Measurements from ENCODE around the gene ARHGAP26.
"Not testable (repeated sequence)": the region's sequence is repeated elsewhere in the genome, so short reads cannot be mapped to it uniquely, and the experiment has no call there.

The ARHGAP26 gene

DNA sequence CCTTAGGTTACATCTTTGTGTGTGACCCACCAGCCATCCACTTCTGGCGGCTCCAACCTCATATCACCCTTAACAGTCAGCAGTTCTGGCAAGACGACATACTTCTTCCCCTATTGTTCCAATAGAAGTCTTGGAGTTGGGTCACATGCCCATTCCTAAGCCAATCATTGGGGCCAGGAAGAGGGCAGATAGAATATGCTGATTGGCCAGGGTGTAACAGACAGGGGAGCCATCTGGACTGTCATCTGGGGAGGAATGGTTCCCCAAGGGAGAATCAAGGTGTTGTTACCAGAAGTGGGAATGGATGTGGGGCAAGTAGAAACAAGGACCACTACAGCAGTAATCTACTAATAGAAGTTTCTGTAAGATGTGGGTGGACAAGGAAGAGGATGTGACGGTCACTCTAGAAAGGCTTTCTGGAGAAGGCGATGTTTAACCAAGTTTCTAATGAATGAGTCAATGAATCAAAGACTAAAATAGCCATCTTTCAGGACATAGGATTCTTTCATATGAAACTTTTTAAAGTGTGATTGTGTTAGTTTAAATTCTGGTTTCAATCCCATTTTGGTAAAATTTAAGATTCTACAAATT is 200.4 kb downstream of the ARHGAP26 start:
- DNase-seq, result no peak

DNA sequence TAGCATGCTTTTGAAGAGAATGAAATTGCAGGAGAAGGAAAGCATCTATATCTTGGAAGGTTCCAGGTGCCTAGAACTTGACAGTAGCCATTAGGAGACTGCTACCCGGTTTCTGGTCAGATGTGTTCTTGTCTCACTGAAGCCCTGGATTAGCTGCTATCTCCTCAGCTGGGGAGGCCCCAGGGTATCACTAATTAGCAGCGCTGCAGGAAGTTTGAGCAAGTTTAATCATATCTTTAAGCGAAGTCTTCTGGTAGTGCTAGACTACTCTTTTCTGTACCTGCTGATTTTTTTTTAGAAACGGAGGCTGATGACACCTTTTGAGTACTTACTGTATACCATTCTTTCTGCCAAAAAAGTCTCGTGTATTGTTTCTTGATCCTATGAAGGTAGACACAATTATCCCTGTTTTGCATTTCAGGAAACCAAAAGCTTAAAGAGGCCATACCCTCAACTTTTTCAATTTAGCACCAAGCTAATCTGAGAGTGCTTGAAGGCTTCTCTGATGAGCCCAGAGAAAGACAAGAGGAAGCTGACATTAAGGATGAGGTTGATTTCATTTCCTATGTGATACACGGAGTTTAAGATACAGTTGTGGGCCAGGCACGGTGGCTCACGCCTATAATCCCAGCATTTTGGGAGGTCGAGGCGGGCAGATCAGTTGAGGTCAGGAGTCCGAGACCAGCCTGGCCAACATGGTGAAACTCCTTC is 201.3 kb downstream of the ARHGAP26 start:
- DNase-seq, result no peak

DNA sequence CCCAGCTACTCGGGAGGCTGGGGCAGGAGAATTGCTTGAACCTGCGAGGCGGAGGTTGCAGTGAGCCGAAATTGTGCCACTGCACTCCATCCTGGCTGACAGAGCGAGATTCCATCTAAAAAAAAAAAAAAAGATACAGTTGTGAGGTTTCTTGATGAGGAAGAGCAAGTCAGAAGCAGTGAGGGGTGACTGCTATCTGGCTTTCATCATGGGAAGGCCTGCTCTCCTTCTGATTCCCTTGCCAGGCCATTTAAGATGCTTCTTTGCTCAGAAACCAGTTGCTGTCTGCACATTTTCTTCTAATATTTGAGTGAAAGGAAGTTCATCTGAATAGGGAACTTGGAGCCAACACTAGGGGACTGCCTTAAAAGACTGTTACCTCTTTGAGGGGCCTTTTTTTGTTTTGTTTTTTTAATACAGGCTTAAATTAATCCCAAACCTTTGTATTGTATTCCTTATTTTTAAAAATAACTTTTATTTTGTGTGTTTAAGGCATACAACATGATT is 201.9 kb downstream of the ARHGAP26 start:
- DNase-seq, result no peak

DNA sequence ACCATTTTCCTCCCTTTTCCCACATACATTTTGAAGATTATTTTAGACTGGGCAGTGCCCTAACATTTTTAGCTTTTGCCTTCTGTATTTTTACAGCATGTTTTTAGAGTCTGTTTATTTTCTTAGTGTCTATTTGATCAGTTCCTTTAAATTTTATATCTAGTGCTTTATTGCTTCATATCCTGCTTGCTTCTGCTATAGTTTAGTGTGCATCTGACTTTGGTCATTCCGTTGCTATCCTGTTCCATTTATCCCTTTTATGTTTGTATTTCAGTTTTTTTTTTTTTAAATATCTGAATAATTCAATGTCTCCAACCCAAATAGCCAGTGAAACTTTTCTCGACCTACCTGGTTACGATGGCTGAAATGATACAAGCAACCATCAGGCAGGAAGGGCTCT is 203.8 kb downstream of the ARHGAP26 start:
- no peak for DNase-seq

DNA sequence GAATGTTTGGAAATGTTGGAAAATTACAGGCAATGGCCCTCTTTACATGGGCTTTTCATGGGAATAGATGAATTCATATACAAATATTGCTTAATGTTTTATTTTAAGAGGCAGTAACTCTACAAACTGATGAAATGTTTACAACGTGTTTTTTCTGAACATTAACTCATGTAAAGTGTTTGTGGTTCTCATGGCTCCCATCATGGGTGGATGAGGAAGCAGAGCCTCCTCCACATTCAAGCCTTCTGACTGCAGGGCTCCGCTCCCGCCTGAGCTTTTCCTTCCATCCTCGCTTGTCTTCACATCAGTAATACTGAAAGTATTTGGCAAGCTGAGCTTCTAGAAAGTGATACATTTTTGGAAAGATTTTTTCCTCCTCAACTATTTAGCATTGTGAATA is 204.2 kb downstream of the ARHGAP26 start:
- no peak for DNase-seq

DNA sequence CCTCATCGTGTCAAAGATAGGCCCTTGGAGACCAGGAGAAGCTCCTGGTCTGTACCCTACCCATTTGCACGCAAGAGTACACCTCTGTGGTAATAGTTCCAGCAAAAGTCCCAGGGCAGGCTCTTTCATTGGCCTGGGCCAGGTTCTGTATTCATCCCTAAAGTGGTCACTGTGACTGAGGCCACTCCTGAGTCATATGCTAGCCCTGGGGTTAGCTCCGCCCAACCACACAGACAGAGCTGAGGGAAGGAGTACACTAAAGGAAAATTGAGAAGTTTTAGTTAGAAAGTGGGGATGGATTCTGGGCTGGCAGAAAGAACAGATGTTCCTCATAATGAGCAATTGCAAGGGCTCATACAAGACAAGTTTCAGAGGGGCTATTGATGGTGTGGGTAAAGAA is 206.7 kb downstream of the ARHGAP26 start:
- no peak for DNase-seq

DNA sequence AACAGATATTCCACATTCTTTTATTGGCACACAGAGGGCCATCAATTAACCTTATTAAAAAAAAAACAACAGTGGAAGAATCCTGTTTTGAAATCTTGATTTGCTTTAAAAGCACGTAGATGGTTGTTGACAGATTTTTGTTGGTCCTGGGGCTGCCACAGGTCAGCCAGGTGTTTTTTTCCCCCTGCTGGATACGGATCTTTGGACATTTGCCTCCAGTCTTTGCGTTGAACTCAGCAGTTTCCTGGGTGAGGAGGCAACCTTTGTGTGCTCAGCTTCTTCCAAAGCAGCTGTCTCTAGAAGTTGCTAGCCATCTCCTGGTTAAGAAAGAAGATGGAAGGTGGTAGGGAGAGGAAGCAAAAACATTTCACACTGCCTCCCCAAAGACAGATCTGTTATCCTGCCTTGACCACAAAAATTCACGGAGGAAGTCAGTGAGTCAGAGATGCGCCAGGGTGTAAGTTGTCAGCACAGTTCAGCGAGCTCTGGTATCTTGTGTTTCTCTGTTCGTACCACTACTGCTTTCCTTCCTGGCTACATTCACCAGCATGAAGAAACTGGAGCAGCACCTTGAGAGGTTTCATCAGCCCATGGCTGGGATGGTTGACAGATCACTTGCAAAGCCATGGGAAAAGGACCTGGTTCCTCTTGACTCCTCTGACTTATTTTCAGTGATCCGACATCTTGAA is 207.3 kb downstream of the ARHGAP26 start:
- peak; percentile 69 for DNase-seq

DNA sequence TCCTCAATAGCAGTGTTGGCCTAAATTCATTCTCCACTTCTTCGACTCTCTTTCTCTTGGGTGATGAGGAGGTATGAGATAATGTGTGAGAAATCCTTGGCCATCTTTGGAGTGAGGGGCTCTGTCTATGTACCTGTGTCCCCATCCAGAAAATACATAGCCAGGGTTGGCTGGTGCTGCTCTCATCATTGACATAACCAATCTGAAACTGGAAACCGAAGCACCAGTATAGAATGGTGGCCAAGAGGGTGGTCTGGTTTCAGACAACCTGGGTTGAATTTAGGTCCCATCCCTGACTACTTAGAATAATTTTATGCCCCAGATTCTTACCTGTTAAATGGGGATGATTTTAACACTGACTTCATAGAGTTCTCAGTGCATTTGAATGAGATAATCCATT is 208.1 kb downstream of the ARHGAP26 start:
- DNase-seq, result no peak

DNA sequence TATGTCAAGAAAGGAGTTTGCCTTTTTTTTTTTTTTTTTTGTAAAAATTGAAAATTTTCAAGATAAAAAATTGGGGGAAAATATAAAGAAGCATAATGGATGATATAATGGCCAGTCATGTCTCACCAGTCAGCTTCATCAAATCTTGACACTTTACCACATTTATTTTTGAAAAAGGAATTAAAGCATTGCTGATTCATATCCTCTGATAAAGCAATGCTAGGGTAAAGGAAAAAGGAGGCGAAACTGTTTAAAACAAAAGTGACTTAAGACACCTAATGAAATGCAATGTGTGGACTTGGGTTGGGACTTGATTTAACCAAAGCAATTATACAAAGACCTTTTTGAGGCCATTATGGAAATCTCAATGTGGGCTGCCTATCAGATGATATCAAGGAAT is 208.5 kb downstream of the ARHGAP26 start:
- no peak for DNase-seq

DNA sequence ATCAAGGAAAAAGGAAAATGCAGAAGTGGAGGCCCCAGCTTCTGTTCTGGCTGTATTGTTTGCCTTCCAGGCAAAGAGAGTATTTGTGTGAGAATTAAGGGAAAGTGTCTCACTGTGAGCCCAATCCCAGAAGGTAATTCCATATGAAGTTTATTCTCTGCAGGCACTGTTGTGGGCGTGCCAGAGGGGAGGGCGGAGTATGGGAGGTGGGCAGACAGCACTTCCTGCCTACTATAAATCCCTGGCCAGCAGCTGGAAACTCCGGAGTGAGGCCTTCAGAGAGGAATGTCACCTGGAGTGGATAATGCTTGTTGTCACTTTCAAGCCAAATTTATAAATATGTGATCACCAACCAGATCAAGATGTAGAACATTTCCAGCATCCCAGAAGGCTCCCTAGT is 209.5 kb downstream of the ARHGAP26 start:
- DNase-seq, result no peak

DNA sequence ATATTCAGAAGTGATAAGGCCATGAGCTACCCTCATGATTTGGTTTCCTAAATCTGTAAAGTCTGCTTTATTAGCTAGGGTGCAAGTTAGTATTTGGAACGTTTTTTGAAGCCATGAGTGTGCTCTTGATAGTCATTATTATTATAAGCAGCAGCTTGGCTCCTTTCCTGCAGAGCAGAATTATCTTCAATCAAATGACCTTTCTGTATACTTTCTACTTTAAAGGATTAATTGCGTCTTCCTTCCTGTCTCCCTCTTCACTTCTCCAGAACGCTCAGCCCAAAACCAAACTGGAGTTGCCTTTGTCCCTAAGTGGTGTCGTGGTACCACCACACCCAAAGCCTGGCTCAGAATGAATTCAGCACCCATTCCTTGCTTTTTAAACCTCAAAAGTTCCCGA is 211.3 kb downstream of the ARHGAP26 start:
- no peak for DNase-seq

DNA sequence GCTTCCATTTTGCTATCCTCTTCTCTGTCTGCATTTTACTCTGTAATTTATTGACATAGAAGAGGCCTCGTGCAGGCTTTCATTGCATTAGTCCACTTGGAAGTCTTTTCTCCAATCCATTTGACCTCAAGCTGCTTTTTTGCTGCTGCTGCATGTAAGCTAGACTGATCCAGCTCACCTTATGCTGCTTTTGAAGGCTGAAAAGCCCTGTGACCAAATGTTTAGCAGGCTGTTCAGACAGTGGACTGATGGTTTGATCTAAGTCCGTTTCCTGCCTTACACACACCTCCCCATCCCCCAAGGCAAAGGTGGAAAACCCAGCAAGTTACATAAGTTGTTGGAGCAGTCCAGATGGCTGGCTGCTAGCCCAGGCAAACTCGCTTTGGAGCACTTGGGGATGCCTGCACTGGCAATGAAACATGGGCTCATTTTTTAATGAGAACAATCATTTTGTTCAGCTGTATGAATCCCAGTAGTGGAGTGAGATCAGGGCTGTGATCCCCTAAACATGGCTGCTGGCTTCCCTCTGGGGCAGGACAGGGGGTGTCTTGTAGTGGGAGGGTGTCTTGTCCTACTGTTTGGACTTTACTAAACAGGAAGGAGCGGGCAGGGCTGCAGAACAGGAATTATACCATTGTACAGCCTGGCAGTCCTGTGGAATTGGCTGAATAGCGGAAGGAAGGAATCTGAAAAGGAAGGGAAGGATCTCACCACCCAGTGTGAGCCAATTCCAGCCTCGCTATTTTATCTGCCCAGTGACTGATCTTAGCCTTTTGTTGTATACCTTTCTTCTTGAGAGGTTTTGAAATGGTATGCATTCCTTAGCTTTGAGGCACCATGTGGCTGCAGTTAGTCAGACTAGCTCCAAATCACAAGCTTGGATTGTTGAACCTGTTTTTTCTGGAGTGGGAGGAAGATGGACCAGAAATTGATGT is 212.0 kb downstream of the ARHGAP26 start:
- no peak for DNase-seq

DNA sequence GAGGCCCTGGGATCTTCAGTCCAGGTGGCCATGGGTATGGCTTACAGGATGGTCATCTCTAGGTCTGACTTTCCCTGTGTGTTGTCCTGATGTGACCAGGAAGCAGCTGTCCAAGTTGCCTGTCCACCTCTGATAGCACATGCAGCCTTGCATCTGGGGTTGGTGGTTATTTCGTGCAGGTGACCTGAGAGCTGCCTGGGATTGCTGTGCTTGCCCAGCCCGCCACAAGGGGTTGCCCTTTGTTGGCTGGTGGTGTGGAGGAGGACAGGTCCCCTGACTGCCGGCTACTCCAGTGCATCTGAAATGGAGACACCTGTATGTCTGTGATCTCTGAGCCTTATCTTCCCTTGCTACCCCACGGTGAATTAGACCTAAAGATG is 212.6 kb downstream of the ARHGAP26 start:
- DNase-seq, result no peak

DNA sequence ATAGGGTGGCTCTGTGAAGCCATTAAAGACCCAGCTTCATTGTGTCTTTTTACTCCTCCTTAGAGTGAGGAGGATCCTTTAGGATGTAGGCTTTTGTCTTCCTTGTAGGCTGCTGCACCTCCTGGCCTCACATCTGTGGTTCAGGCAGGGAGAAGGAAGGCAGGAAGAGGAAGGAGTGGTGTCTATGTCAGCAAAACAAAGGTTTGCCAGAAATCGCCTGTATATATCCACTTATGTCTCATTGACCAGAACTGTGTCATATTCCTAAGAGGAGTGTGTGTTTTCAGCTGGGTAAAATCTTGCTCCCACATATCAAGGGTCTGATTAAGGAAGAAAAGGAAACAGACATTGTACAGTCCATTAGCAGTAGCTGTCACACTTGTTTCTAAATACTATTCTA is 213.8 kb downstream of the ARHGAP26 start:
- DNase-seq, result no peak

DNA sequence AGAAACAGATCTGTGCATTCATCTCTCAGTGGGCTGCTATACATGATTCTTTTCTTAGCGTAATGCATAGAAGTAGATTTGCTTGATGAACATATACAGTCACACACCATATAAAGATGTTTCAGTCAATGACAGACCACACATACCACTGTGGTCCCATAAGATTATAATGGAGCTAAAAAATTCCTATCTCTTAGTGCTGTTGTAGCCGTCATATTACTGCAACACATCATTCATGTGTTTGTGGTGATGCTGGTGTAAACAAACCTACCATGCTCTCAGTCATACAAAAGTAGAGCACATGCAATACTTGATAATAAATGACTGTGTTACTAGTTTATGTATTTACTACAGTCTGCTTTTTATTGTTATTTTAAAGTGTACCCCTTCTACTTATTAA is 214.3 kb downstream of the ARHGAP26 start:
- no peak for DNase-seq

DNA sequence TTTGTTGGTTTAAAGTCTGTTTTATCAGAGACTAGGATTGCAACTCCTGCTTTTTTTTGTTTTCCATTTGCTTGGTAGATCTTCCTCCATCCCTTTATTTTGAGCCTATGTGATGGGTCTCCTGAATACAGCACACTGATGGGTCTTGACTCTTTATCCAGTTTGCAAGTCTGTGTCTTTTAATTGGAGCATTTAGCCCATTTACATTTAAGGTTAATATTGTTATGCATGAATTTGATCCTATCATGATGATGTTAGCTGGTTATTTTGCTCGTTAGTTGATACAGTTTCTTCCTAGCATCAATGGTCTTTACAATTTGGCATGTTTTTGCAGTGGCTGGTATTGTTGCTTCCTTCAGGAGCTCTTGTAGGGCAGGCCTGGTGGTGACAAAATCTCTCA is 219.1 kb downstream of the ARHGAP26 start:
- not testable (repeated sequence) for DNase-seq

DNA sequence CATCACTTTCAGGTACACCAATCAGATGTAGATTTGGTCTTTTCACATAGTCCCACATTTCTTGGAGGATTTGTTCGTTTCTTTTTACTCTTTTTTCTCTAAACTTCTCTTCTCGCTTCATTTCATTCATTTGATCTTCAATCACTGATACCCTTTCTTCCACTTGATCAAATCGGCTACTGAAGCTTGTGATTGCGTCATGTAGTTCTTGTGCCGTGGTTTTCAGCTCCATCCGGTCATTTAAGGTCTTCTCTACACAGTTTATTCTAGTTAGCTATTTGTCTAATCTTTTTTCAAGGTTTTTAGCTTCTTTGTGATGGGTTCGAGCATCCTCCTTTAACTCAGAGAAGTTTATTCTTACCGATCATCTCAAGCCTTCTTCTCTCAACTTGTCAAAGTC is 219.9 kb downstream of the ARHGAP26 start:
- not testable (repeated sequence) for DNase-seq

DNA sequence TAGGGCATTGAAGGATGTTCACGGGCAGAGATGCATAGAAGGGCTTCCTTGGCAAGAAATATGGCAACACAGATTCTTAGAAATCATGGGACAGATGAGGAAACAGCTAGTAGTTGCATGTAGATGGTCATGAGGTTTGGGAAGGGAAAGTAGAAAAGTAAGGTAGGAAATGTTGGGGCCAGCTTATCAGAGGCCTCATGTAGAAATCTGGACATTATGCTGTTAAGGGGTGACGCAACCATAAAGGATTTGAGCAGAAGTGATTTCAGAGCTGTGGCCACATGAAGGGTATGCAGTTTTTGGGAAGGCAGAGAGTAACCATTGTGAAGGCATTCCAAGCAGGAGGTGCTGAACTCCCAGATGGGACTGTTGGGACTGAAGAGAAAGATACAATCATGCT is 224.0 kb downstream of the ARHGAP26 start:
- no peak for DNase-seq

DNA sequence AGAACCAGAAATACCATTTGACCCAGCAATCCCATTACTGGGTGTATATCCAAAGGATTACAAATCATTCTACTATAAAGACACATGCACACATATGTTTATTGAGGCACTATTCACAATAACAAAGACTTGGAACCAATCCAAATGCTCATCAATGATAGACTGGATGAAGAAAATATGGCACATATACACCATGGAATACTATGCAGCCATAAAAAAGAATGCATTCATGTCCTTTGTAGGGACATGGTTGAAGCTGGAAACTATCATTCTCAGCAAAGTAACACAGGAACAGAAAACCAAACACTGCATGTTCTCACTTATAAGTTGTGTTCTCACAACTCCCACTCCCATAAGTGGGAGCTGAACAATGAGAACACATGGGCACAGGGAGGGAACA is 225.4 kb downstream of the ARHGAP26 start:
- not testable (repeated sequence) for DNase-seq

DNA sequence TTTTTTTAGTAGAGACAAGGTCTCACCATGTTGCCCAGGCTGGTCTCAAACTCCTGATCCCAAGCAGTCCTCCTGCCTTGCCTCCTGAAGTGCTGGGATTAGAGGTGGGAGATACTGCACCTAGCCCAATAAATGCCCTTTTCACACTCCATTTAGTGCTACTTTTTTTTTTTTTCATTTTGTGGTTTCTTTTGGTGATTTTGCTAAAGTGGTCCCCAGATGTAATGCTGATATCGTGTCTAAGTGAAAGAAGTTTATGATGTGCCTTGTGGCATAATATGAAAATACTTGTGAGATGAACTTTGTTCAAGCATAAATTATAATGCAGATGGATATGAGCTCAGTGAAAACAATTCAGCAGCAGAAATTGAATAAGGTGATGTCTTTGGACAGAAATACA is 227.4 kb downstream of the ARHGAP26 start:
- DNase-seq, result no peak

DNA sequence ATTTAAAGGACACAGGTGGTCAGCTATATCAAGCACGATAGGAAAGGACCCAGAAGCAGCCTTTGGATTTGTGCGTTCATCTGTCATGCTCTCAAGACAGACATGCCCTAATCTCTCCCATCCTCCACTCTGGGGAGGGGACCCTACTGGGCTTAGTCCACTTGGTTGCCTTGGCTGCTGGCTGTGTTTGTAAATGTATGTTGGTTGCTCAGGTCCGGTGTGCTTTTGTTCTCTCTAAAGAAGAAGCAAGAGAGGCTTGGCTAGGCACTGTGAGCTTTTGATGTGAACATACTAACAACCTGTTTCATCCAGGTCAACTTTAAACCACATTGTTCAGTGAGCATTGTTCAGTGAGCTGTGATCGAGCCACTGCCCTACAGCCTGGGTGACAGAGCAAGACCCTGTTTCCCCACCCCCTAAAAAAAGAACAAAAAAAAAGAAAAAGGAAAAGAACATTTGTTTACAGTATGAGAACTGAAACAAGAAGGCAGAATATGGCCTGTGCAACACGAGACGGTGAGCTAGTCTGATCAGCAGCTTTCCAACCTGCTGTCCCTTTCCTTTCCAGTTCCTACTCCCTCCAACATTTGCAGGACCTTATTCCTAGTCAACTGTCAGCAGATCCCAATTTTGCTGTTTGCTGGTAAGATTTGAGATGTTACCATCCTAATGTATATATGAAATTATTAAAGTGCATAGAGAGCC is 228.3 kb downstream of the ARHGAP26 start:
- no peak for DNase-seq

DNA sequence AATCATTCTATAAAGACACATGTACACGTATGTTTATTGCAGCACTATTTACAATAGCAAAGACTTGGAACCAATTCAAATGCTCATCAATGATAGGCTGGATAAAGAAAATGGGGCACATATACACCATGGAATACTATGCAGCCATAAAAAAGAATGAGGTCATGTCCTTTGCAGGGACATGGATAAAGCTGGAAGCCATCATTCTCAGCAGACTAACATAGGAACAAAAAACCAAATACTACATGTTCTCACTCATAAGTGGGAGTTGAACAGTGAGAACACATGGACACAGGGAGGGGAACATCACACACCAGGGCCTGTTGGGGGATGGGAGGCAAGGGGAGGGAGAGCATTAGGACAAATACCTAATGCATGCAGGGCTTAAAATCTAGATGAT is 230.4 kb downstream of the ARHGAP26 start:
- DNase-seq, result not testable (repeated sequence)
